Activated effector memory CD4-positive, alpha-beta T cell treated with anti-CD3 and anti-CD28 coated beads, Interleukin-2, amount 50 U/mL, for 16 hours (primary cell): ENCODE measurements around the gene MKX.

Experiments
- DNase-seq: peaks from one replicate; pipeline ENCODE4 v3.0.0-alpha.2; 2020

The MKX gene

DNA sequence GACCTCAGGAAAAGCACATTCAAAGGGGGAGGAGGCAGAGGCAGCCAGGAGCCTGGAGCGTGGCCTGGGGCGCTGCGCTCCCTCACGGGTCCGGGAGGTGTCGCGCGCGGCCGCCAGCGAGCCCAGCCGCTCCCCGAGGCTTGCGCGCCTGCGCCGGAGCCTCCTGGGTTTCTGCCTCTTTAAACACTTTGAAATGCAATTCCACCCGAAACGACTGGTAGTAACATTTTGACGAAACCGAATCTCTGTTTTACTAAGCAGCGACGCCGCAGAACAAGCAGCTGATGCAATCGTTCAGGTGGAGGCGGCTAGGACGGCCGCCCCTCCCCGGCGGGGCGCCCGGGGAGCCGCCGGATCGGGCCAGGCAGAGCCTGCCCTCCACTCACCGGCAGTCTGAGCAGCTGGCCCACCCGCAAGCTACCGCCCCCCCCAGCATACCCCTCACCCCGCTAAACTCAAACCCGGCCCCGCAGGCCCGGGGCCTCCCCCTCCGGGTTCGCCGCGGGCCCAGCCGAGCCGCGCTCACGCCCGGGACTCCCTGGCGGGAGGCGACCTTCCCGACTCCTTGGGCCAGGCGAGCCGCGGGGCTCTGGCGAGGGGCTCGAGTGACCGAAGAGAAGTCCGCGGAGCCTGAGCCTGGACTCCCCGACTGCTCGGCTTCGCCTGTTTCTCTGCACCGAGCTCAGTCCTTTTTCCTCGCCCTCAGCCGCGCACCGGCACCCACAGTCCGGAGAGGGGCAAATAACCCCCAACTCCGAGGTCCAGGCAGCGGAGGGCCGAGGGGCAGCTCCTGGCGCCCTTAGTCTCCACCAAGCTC, 3.2 kb downstream of the MKX start:
- peak; percentile 93 for DNase-seq

GRCh38 chr10:27741173-27742091, 4.2 kb downstream of the MKX start:
- DNase-seq: no peak

DNA sequence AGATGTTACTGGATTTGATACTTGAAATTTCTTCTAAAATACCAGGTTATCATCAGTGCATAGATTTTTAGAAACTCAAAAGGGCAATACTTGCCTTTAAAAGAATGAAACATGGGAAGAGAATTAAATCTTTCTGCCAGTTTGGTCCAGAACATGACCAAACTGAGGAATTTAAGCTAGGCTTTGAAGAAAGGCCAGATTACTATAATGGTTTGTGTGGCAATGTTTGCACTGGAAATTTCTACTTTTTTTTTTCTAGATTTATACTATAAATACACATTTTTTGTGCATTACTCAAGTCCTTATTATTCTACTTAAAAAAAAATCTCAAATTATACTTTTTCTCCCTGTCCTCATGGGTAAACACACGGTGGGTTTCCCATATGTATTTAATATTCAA, 9.2 kb downstream of the MKX start:
- no peak for DNase-seq

GRCh38 chr10:27730041-27730440, 15.6 kb downstream of the MKX start:
- DNase-seq: no peak

DNA sequence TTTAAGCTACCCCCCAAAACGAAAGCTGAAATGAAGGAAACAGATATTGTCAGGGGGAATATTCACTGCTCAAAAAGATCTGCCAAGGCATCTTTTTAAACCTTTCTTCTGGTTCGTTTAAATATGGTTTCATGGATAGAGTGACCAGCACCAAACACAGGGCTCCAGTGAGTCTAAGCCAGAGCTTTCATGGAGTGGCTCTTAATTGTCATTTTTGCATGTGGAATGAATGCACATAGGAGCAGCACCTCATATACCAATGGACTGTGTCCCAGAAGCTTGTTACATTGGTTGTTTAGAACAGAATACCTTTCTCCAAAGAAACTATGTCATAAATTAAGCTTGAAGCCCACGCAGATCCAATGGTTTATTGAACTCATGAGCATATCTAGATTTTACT, 17.3 kb downstream of the MKX start:
- no peak for DNase-seq

GRCh38 chr10:27724287-27724686, 21.3 kb downstream of the MKX start:
- no peak for DNase-seq

DNA sequence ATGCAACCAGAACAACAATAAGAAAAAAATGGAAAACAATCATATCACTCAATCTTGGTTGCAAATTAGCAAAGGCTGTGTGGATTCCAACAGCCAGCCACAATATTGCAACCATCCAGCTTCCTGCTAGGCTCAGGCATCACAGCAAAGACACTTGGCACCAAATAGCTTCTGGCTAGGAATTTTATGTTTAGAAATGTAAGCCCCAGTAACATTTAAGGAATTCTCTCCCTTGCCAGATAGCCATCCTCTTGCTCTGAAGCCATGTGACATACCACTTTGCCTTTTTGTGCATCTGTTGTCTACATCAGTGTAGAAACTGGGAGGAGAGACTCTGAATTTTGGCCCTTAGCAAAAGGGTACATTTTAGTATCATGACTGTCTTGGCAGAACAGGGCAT, 22.2 kb downstream of the MKX start:
- DNase-seq: no peak

DNA sequence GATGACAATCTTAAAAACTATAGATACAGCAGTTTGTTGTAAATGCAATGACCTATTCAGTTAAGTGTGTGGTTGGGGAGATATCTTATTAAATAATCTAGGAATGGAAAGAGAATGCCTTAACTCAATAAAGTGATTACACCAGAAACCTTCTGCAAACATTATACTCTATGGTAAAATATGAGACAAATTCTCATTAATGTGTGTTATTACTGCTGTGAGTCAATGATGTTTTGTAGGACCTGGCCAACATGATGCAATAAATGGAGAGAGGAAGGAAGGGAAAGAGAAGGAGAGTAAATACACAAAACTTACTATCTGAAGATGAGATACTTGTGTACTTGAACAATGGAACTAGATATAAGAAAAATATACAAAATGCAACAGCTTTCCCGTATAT, 25.1 kb downstream of the MKX start:
- DNase-seq: no peak

GRCh38 chr10:27719052-27719451, 26.6 kb downstream of the MKX start:
- DNase-seq: no peak

GRCh38 chr10:27717861-27718260, 27.8 kb downstream of the MKX start:
- no peak for DNase-seq

GRCh38 chr10:27717224-27717623, 28.4 kb downstream of the MKX start:
- DNase-seq: no peak

- DNase-seq: no peak
These were observed 29.1 kb downstream of the MKX start for GRCh38 chr10:27716521-27716920.

DNA sequence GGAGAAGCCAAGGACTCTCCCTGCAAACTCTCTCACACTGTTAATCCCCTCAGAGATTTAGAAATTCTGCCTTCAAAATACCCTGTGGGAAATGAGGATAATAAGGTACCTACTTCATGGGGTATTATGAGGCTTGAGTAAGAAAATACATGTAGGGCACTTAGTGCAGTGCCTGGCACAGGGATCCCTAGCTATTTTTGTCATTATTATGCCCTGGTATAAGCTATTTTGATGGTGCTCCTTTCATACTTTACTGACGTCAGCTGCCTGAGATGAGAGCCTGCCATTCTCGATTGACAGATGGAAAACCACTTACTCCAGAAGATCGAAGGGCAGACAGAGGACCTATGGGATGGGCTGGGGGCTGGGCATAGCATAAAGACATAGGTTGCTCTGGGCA, 30.1 kb downstream of the MKX start:
- DNase-seq: no peak

DNA sequence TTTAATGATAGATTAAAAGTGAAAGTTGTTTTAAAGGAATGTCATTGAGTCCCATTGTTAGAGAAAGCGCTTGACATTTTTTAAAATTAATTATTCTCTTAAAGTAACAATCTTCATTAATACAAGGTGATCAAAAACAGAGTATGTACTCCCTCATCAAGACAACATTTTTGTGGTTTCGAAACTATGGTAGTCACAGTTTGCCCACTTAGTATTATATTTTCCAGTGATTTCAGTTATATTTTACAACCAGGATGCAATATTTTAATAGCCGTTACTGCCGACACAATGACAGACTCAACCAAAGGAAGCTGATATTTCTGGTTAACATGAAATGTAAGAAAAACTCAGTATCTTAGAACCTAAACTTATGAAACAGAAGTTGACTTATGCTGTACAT, 31.3 kb downstream of the MKX start:
- DNase-seq: no peak

GRCh38 chr10:27713941-27714340, 31.7 kb downstream of the MKX start:
- DNase-seq: no peak

GRCh38 chr10:27710014-27710413, 35.6 kb downstream of the MKX start:
- no peak for DNase-seq

GRCh38 chr10:27709304-27709703, 36.3 kb downstream of the MKX start:
- no peak for DNase-seq

DNA sequence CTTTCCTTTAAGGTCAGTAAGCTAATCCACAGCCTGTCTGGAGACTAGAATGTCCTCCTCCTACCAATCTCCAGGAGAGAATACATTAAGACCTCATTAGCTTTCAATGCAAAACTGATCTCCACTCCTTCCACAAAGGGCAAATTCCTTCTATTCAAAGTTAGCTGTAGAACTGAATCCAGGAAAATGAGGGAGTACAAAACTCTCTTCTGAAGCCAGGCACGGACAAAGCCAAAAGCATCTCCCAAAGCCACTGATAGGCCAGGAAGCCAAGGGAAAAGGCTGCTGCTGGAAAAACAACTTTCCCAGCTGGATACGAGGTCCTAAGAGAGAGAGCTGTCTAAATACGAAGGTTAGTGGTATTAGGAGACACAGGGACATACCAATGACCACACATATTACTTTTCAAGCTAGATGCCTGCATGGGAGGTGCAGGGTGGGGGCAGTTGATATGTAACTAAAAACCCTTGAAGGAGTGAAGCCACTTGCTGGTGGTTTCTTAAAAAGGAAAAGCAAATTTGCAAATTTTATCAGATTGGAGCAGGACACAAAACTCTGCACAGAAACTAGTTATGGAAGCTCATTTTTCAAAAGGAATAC, 43.6 kb downstream of the MKX start:
- DNase-seq: no peak

DNA sequence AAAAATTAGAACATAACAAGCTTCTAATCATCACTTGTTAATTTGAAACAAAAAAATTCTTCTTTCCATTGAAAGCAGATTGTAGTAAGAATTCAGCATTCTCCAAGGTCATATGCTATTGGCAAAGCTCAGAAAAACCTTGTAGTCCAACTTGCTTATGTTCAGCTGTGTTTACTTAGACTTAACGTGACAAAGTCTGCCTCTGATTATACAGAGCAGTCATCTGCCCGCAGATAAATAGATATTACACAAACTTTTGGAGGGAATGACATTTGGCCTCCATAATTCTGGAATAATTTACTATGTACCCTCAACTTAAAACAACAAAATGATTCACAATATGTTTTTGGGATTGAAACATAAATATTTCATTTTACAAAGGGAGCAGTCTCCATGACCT, 45.8 kb downstream of the MKX start:
- DNase-seq: no peak

DNA sequence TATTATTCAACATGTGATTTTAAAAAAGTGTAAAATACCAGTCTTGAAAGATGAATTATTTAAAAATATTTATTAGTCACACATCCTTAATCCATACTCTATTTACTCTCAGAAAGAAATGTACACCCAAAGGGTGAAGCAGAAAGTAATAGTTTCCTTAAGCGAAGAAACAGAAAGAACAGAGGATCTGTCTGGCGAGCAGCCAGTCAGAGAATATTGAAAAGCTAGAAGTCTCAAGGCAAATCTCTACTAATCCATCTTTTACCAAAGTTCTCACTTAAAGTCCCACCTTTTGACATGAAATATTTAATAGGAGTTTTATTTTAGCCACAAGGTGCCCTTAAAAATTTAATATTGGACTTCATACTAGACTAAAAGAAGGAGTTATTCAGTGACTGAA, 46.7 kb downstream of the MKX start:
- no peak for DNase-seq

GRCh38 chr10:27696466-27696865, 49.2 kb downstream of the MKX start:
- DNase-seq: no peak

DNA sequence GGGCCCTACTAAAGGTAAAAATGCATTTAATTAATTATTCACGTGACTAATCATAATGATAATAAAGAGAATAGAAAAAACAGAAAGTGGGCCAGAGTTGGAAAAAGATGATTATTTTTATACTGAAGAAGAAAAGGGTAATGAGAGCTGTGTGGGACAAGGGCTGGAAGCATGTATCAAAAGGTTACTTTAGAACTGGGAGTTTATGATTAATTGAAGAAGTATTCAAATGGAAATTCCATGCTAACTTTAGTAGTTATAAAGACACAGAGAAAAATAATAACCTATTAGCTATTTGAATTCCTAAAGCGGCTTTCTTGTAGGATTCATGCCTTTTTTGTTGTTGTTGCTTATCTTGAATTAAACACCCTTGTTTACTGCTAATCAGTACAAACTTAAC, 49.9 kb downstream of the MKX start:
- DNase-seq: no peak

- no peak for DNase-seq
These were observed 50.5 kb downstream of the MKX start for GRCh38 chr10:27695088-27695487.

DNA sequence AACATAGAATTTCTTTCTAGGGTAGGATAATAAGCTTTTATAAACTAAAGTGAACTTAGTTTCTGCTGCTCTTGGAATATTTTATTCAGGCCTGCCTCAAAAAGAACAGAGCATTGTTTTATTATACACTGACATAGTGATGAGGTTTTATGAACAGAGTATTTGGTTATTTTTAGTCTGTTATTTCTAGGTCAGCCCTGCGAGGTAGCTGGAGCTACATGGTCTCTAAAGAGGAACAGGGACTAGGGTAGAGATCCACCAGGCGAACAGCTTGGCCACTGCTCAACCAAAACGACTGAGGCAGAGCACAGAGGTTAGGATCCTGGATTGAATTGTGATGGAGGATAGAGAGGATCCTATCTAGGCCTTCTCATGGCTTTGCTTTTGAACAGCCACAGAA, 53.0 kb downstream of the MKX start:
- no peak for DNase-seq
